Femur (tissue), 1 donor: ENCODE measurements around the gene ARHGEF1.

Source experiments
- DNase-seq: peaks from one replicate; pipeline ENCODE4 v3.0.0-alpha.2; 2017

ARHGEF1 gene

DNA sequence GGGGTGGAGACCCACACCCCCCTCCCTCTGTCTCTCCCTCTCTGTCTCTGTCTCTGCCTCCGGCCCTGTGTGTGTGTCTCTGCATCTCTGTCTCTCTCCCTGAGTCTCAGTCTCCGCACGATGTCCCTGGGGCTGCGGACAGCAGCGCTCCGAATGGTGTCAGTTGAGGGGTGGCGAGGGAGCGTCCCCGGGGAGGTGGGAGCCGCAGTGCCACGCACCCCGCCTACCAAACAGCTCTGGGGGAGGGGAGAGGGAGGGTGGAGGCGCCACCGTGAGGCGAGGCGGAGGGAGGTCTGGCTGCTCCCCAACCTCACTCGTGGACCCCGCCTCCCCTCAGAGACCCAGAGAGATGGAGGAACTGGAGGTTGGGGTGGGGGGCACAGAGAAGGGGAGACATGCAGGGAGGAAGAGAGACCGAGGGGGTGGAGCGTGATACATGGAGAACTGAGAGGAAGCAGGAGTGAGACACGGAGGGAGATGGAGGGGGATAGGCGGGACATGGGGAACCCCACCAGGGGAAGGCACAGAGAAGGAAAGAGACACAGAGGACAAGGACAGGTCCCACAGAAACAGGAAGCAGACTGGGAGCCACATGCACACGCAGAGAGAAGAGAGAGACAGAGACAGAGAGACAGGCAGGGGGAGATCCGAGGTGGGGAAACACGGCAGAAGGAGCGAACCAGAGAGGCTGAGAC lies 38.0 kb downstream of the ARHGEF1 start:
- DNase-seq, result no peak

GRCh38 chr19:41921577-41922576 lies 38.9 kb downstream of the ARHGEF1 start:
- DNase-seq, result no peak

GRCh38 chr19:41922585-41922984 lies 39.6 kb downstream of the ARHGEF1 start:
- DNase-seq, result no peak

DNA sequence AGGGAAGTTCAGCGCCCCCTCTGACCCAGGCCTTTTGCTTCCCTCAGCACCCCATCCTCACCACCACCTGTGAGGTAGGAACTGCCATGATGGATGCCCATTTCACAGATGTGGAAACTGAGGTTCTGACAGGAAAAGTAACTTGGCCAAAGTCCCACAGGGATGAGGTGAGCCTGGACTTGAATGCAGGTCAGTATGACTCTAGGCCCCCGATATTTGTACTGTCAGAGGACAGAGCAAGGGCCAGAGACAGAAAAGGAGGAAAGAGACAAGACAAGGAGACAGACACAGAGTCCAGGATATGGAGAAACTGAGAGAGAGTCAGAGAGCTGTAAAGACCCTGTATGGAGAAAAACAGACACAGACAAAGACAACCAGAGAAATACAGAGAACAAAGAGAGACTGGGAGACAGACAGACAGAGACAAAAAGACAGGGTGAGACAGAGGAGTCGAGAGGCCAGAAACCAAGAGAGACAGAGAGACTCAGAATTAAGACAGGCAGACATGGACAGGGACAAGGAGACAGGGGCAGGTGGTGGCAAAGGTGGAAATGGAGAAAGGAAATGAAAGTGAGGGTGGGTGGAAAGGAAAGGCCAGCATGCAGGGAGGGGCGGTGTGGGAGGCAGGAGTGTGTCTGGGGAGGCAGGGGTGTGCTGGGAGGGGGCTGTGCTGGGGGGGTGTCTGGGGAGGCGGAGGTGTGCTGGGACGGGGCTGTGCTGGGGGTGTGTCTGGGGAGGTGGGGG lies 40.2 kb downstream of the ARHGEF1 start:
- DNase-seq, result no peak

DNA sequence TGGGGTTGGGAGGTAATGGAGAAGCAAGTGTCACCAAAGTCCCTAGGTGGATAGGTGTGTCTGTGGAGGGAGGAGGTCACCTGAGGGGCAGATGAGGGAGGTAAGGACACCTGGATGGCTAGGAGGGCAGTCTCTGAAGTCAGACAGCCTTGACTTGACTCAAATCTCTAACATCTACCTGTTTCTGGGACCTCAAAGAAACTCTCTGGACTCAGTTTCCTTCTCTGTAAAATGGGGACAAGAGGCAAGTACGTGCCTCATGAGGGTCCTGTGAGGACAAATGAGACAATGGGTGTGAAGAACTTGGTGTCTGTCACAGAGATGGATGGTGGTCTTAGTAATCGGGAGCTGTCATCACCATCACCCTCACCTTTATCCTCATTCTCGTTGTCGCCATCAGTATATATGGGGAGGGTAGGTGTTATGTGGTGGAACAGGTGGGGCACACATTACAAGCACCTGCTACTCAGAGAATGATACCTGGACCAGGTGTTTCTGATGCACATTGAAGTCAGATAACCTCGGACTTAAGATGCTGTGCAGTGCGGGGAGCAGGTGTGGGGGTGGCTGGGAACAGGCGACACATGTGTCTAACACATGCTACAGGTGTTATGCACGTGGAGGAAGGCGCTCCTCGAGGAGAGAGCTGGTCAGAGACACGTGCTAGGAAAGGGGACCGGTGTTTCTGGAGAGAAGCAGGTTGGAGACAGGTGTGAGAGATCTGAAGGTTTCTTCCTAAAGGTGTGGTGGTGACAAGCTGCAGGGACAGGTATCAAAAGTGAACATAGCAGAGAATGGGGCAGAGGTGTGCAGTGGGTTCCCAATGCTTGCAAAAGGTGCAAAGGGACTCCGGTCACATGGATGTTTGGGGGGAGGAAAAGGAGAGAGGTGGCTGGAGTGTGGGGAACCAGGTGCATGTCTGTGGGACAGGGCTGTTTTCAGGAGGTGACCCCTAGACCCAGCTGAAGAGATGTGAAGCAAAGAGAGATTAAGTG lies 41.5 kb downstream of the ARHGEF1 start:
- no peak for DNase-seq

GRCh38 chr19:41925208-41926003 lies 42.4 kb downstream of the ARHGEF1 start:
- DNase-seq, result no peak

DNA sequence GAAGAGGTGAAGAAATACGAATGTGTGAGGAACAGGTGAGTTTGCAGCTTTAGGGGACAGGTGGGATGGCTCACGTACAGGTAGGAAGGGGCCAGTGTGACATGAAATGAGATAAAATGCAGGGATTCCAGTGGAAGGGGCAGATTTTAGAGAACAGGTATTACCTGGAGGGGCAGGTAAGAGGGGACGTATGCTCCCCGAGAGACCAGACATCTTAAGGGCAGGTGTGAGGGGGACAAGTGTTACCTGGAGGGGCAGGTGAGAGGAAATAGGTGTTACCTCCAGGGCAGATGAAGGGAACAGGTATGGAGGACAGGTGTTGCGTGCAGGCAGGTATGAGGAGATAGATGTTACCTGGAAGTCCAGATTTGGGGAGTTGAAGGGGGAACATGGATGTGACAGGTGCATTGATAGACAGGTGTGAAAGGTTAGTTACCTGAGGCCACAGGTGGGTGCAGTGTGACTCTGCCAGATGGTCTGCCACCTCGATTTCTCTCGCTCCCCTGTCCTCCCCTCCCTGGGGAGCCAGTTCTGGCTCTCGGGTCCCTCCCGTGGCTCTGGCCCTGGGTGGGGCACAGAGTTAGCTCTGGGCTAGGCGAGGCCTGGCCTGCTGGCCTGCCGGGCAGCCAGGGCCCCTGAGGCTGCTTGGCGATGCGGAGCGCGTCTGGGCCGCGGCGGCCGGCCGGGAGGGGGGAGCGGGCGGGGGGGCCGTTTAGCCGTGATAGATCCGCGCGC lies 43.2 kb downstream of the ARHGEF1 start:
- no peak for DNase-seq

DNA sequence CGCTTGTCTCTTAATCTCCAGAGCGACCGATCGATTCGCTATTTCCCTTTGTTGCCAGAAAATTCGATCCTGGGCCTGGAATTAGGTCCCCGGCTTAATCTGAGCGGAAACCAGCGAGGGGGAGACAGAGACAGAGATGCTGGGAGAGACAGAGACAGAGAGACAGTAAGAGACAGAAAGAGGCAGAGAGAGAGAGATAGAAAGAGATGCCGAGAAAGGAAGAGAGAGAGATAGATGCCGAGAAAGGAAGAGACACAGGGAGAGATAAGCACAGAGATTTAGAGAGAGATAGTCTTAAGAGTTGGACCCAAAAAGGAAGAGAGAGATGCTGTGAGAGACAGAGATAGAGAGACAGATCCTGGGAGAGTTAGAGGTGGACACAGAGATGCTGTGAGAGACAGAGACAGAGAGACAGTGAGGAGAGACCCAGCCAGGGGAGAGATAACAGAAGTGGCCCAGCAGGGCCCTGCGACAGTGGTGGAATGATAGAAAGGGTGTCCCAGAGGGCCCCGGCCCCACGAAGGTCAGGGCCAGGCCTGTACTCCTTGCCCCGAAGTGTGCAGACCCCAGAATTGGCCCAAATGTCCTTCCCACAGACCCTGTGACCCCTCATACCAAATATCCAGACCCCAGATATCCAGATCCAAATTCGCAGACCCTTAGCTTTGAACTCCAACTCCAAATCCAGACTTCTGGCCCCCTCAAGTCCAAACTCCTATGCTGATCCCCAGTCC lies 43.9 kb downstream of the ARHGEF1 start:
- no peak for DNase-seq

- no peak for DNase-seq
Measured at GRCh38 chr19:41927497-41928192, 44.7 kb downstream of the ARHGEF1 start.

- DNase-seq, result no peak
Measured at GRCh38 chr19:41928221-41928683, 45.3 kb downstream of the ARHGEF1 start, which contains the start of gene ERFL. Gene ERFL, minus strand, starts transcription at chr19:41928449. Its CDS starts 15,530 bp downstream, at chr19:41912919.

DNA sequence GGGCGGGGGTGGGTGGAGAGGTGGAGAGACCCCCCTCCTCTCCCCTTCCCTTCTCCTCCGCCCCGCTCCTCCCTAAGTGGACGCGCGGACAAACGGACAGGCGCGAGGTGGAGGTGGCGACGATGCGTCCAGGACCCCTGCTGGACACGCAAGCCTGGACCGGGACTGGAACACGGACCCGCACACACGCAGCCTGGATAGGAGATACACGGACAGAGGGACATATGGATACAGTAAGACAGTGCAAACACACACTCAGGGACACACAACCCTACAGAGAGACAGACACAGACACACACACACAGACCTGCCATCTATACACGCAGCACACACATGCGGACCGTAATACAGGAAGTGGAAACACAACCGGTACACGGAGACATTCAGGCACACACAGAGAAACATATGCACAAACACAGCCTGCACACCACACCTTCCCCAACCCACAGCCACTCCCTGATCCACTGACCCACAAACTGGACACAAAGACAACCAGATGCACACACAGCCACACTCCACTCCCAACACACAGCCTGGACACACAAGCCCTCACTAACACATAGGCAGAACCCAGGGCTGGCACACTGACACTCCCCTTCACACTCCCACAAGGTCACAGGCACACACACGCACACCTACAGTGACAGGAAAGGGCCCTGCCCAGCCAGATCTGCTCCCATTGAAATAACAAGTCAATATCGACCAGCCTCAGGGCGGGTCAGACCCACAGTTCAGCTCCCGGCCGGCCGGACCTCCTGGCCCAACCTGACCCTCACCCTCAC lies 46.0 kb downstream of the ARHGEF1 start:
- no peak for DNase-seq

DNA sequence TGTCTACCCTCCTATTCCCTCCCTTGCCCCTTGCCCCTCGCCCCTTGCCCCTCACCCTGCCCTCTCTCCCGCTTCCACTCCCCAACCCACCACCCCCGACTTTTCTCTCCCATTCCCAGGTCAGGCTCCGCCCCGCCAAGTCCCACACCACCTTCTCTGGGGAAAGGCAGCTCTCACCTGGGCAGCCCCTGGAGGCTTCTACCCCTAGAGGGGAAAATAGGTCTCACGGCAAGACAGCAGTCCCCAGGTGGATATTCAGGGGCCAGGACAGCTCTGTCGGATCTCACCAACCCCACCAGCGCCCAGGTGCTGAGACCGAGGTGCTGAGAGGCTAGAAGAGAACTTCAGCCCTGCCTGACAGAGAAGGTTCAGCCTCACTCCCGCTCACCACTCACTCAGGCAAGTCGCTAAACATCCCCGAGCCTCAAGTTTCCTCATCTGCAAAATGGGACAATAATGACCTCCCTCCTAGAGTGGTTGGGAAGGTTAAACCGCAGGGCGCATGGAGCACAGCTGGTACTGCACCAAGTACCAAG lies 46.6 kb downstream of the ARHGEF1 start:
- DNase-seq, result no peak

- no peak for DNase-seq
Measured at GRCh38 chr19:41930322-41930722, 47.3 kb downstream of the ARHGEF1 start.

DNA sequence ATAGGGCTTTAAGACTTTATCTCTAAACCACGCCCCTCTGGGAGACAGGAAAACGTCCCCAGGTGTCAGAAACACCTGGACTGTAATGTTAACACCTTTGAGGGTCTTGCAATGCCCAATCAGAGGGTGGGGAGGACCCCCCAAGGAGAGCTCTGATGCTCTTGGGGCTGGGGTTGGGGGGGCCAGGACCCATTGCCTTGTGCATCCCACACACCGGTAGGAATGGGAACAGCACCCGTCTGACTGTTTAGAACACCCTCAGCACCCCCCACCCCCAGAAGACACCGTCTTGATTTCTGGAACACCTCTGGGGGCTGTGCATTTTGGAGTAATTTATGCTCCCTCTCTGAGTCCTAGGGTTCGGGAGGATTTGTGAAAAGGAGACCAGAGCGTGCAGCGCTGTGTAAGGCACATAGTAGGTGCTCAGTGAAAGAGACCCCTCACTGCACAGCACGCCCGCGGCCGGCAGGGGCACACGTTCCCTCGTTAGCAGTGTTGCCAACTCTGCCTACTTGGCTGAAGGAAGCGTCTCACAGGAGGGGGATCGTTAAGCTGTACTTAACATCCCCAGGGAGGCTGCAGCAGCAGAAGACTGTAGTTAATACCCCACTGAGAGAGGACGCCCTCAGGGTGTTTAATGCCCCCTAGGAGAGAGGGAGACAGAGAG lies 48.1 kb downstream of the ARHGEF1 start:
- DNase-seq, result no peak

- no peak for DNase-seq
Measured at GRCh38 chr19:41932259-41932719, 49.3 kb downstream of the ARHGEF1 start.

DNA sequence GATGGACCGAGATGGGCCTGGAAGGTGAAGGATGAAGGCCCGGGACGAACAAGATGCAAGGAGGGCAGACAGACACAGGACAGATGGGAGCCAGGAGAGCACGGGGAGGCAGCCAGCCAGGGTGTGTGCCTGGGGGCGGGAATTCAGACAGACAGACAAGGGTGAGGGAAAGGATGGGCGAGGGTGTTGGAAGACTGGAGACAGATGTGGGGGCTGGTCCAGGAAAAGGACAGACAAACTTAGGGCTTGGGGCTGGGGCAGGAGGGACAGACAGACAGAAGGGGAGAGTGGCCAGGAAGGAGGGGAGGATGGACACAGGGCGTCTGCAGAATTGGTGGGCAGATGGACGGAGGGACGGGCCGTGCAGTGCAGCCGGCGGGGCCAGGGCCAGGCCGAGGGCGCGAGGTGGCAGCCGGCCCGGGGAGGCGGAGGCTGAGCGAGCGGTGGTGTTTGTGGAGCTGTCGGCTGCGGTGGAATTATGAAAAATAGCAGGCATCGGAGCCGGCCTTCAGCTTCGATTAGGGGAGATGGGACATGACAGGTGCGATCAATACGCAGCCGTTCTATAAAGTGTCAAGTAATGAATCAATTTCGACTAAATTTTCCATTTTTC lies 49.8 kb downstream of the ARHGEF1 start:
- no peak for DNase-seq
